CD14-positive monocyte (primary cell): ENCODE results near the gene TCF4. TPM values are rescaled to one million over a fixed set of nuclear protein-coding genes. Genes with fewer than 3 reads are reported as not detected.

ENCODE experiments used
- DNase-seq, 3 donors: peaks; one replicate each; pipeline ENCODE4 v3.0.0-alpha.2; 2011 to 2022
- H2AFZ ChIP-seq: 2 replicates; pipeline ENCODE4 v1.6.0; 2012; ENCODE audit warnings: mild to moderate bottlenecking, low read depth, low read length, inconsistent platforms; ENCODE audit not compliant: insufficient read depth, poor library complexity, severe bottlenecking
- H3K27ac ChIP-seq, 2 donors: 1 replicate in 1 of 2; 2 replicates in 1 of 2; pipeline ENCODE4 v1.5.1; 2012 to 2013; ENCODE audit warnings: low read length in 2 of 2, control low read depth in 1 of 2, inconsistent platforms in 1 of 2, low read depth in 1 of 2, mild to moderate bottlenecking in 1 of 2
- H3K27me3 ChIP-seq, 2 donors: one replicate each; pipeline versions ENCODE4 v1.6.0 to v1.6.1; 2011 to 2013; ENCODE audit warnings: low read length in 2 of 2; ENCODE audit not compliant: control insufficient read depth in 2 of 2, insufficient read depth in 2 of 2
- H3K36me3 ChIP-seq, 2 donors: replicated peaks in 1 of 2; 1 replicate in 1 of 2; 2 replicates in 1 of 2; pipeline versions ENCODE4 v1.5.1 to v1.6.1; 2012 to 2013; ENCODE audit warnings: low read length in 2 of 2, control low read depth in 1 of 2, inconsistent platforms in 1 of 2, mild to moderate bottlenecking in 1 of 2; ENCODE audit not compliant: insufficient read depth in 2 of 2, control insufficient read depth in 1 of 2
- H3K4me1 ChIP-seq, 2 donors: 1 replicate in 1 of 2; 2 replicates in 1 of 2; pipeline versions ENCODE4 v1.5.1 to v1.6.1; 2012 to 2013; ENCODE audit warnings: low read length in 2 of 2, control low read depth in 1 of 2, inconsistent platforms in 1 of 2, mild to moderate bottlenecking in 1 of 2, moderate library complexity in 1 of 2; ENCODE audit not compliant: insufficient read depth in 2 of 2, control insufficient read depth in 1 of 2
- H3K4me2 ChIP-seq: replicated peaks from 2 replicates; pipeline ENCODE3; 2012; ENCODE audit warnings: low read length, moderate library complexity, mild to moderate bottlenecking; ENCODE audit not compliant: poor library complexity, severe bottlenecking; ENCODE audit errors: extremely low read depth
- H3K4me3 ChIP-seq, 3 experiments: fragments of 200-600 bp in 1 of 3; sonication (generic) in 1 of 3; replicated peaks in 1 of 3; 1 replicate in 2 of 3; 2 replicates in 1 of 3; pipeline ENCODE4 v1.5.1; 2011 to 2013; ENCODE audit warnings: low read length in 3 of 3, mild to moderate bottlenecking in 3 of 3, control low read depth in 2 of 3, low read depth in 2 of 3, inconsistent platforms in 1 of 3, moderate library complexity in 1 of 3
- H3K79me2 ChIP-seq: 2 replicates; pipeline ENCODE4 v1.6.0; 2012; ENCODE audit warnings: mild to moderate bottlenecking, control low read depth, inconsistent platforms, low read length, moderate library complexity; ENCODE audit not compliant: insufficient read depth
- H3K9ac ChIP-seq: 2 replicates; pipeline ENCODE4 v1.6.0; 2017; ENCODE audit warnings: low read length, mild to moderate bottlenecking; ENCODE audit not compliant: insufficient read depth, poor library complexity, severe bottlenecking
- H3K9me3 ChIP-seq, 2 donors: replicated peaks in 1 of 2; 1 replicate in 1 of 2; 2 replicates in 1 of 2; pipeline versions ENCODE4 v1.5.1 to v1.6.1; 2012 to 2013; ENCODE audit warnings: low read length in 2 of 2, control low read depth in 1 of 2; ENCODE audit not compliant: control insufficient read depth in 1 of 2, insufficient read depth in 1 of 2
- H4K20me1 ChIP-seq: 2 replicates; pipeline ENCODE4 v1.6.0; 2012; ENCODE audit warnings: mild to moderate bottlenecking, low read length, control low read depth, moderate library complexity; ENCODE audit not compliant: insufficient read depth
- H3K27ac Mint-ChIP-seq, 7 donors: one replicate each; pipeline ENCODE4 v1.8.0; 2020; ENCODE audit warnings: mild to moderate bottlenecking in 7 of 7, mixed read lengths in 7 of 7, moderate library complexity in 6 of 7, inconsistent platforms in 2 of 7
- H3K27me3 Mint-ChIP-seq, 3 donors: one replicate each; pipeline ENCODE4 v1.8.0; 2021 to 2022; ENCODE audit warnings: low read depth in 3 of 3, mild to moderate bottlenecking in 3 of 3, mixed read lengths in 3 of 3, moderate library complexity in 3 of 3, inconsistent platforms in 1 of 3
- H3K36me3 Mint-ChIP-seq, 2 donors: one replicate each; pipeline ENCODE4 v1.8.0; 2020; ENCODE audit warnings: mixed read lengths in 2 of 2, inconsistent platforms in 1 of 2, mild to moderate bottlenecking in 1 of 2
- H3K4me1 Mint-ChIP-seq: one replicate; pipeline ENCODE4 v1.8.0; 2020; ENCODE audit warnings: mild to moderate bottlenecking, mixed read lengths
- H3K4me3 Mint-ChIP-seq, 2 donors: one replicate each; pipeline ENCODE4 v1.8.0; 2020; ENCODE audit warnings: mild to moderate bottlenecking in 2 of 2, mixed read lengths in 2 of 2, moderate library complexity in 1 of 2
- H3K9me3 Mint-ChIP-seq, 7 donors: one replicate each; pipeline ENCODE4 v1.8.0; 2020 to 2022; ENCODE audit warnings: mixed read lengths in 7 of 7, mild to moderate bottlenecking in 6 of 7, moderate library complexity in 6 of 7, inconsistent platforms in 2 of 7
- WGBS: methylation state at CpG from one replicate; pipeline ENCODE4 v1.1.5; 2013; ENCODE audit warnings: missing lambda C conversion rate; ENCODE audit not compliant: insufficient coverage; 5-methylcytosine and 5-hydroxymethylcytosine counted together
- intact Hi-C, 2 donors: fragments of 100-400 bp; cut with micrococcal nuclease; formaldehyde crosslinking; loops; one replicate each; pipeline versions ENCODE4 v1.15.0 to v1.15.1; 2023
- polyA plus RNA-seq, 3 donors: library from polyadenylated mRNA; depleted of rRNA in 1 of 3; unstranded in 2 of 3; stranded (reverse) in 1 of 3; fragments of 300-500 nt in 2 of 3; fragments of >200 nt in 1 of 3; fragmentation: Illumina TruSeq in 2 of 3; gene quantifications; 1 replicate in 2 of 3; 2 replicates in 1 of 3; pipeline ENCODE4 v1.2.3, GENCODE V29; 2012 to 2021
- TF ChIP-seq, protein P1 (sequence below): fragments of 200-600 bp; IDR thresholded peaks from one replicate; pipeline ENCODE4 v1.8.0; 2022; ENCODE audit warnings: antibody characterized with exemption, mild to moderate bottlenecking

Gene TCF4
- polyA plus RNA-seq, 3 donors: 5.9 to 12.9 (median 10.7) TPM

DNA sequence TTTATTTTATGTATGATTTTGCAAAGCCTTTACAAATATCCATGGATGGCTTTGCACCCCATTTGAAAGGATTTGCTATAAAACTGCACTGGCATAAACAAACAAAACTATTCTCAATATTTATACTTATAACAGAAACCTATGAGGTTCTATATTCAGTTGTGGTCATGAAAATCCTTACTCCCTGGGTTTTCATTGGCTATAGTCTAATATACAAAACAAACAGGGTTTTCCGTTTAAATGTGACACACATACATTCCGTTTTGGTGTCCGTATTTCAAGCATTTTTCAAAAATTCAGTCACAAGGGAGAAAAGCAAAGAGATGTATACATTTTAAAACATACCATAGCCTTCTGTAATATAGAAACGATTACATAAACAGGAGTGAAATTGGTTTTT is 100.0 kb downstream of the TCF4 start:
- Mint-ChIP-seq H3K27ac (no peak overlapping the region), H3K9me3 (no peaks in the 10 kb centered on the region), H3K4me3 (no peak overlapping the region), H3K27me3 (no peaks in the 10 kb centered on the region), H3K36me3 (no peaks in the 10 kb centered on the region), H3K4me1 (peaks cover 8% of the 10 kb centered on the region)
- no peaks in the 10 kb centered on the region for H4K20me1 ChIP-seq
- no peak overlapping the region for H2AFZ ChIP-seq
- no peak overlapping the region for H3K4me3 ChIP-seq
- H3K27me3 ChIP-seq: no peaks in the 10 kb centered on the region
- H3K9ac ChIP-seq: no peak overlapping the region
- intact Hi-C loops: no loop called here
- DNase-seq: no peak
- H3K9me3 ChIP-seq: no peaks in the 10 kb centered on the region
- TF ChIP-seq, protein P1, sequence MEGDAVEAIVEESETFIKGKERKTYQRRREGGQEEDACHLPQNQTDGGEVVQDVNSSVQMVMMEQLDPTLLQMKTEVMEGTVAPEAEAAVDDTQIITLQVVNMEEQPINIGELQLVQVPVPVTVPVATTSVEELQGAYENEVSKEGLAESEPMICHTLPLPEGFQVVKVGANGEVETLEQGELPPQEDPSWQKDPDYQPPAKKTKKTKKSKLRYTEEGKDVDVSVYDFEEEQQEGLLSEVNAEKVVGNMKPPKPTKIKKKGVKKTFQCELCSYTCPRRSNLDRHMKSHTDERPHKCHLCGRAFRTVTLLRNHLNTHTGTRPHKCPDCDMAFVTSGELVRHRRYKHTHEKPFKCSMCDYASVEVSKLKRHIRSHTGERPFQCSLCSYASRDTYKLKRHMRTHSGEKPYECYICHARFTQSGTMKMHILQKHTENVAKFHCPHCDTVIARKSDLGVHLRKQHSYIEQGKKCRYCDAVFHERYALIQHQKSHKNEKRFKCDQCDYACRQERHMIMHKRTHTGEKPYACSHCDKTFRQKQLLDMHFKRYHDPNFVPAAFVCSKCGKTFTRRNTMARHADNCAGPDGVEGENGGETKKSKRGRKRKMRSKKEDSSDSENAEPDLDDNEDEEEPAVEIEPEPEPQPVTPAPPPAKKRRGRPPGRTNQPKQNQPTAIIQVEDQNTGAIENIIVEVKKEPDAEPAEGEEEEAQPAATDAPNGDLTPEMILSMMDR: no peak
- H3K4me2 ChIP-seq: no peak overlapping the region
- no CpG with 5 or more reads among the region's 4 CpGs for WGBS
- H3K79me2 ChIP-seq: no peaks in the 10 kb centered on the region
- H3K36me3 ChIP-seq: no peaks in the 10 kb centered on the region
- no peaks in the 10 kb centered on the region for H3K4me1 ChIP-seq
- no peak overlapping the region for H3K27ac ChIP-seq

DNA sequence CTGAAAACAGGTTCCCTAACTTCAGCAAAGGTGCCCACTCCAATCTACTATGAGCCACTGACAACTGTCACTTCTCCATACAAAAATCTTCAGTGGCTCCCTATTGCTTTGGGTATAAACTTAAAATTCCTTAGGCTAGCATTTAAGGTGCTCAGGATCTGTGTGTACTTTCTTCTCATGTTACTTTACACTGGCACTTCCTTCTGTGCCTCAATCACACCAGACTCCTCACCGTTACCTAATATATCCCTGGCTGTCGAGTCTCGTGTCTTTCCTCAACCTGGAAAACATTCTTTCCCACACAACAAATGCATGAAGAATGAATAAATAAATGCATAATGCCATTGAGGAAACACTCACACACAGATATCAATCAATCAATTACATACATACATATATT is 101.1 kb downstream of the TCF4 start:
- WGBS: no CpG with 5 or more reads among the region's 3 CpGs
- Histone ChIP-seq H3K4me3 (no peak overlapping the region), H2AFZ (no peak overlapping the region), H3K4me1 (no peaks in the 10 kb centered on the region), H3K36me3 (no peaks in the 10 kb centered on the region), H4K20me1 (no peaks in the 10 kb centered on the region), H3K27me3 (no peaks in the 10 kb centered on the region), H3K4me2 (no peak overlapping the region), H3K79me2 (no peaks in the 10 kb centered on the region), H3K27ac (no peak overlapping the region), H3K9ac (no peak overlapping the region), H3K9me3 (no peaks in the 10 kb centered on the region)
- Mint-ChIP-seq H3K36me3 (no peaks in the 10 kb centered on the region), H3K27ac (no peak overlapping the region), H3K4me3 (no peak overlapping the region), H3K27me3 (peaks cover 0 to 3% (median 0%) of the 10 kb centered on the region in 3 donors), H3K9me3 (no peaks in the 10 kb centered on the region), H3K4me1 (peaks cover 8% of the 10 kb centered on the region)
- TF ChIP-seq, protein P1: no peak
- DNase-seq: no peak
- intact Hi-C loops: no loop called here
